VCaP (cell line): ENCODE measurements around the gene DDX10.

Experiments
- H3K27ac ChIP-seq: fragments of 450-650 bp; 2 replicates; pipeline ENCODE4 v1.5.1; 2017
- CTCF ChIP-seq: fragments of 450-650 bp; conservative IDR thresholded peaks from 2 replicates; pipeline ENCODE4 v1.5.1; 2017; ENCODE audit warnings: mild to moderate bottlenecking, moderate library complexity

Gene DDX10

GRCh38 chr11:108933630-108934029 is 268.8 kb downstream of the DDX10 start:
- no peak for TF ChIP-seq CTCF
- H3K27ac ChIP-seq = no peak overlapping the region

- no peak for TF ChIP-seq CTCF
- no peak overlapping the region for H3K27ac ChIP-seq
Measured at GRCh38 chr11:108934289-108934688, 269.4 kb downstream of the DDX10 start.

GRCh38 chr11:108934696-108935095 is 269.8 kb downstream of the DDX10 start:
- no peak overlapping the region for H3K27ac ChIP-seq
- no peak for TF ChIP-seq CTCF

- H3K27ac ChIP-seq = no peak overlapping the region
Measured at GRCh38 chr11:108937746-108938145, 272.9 kb downstream of the DDX10 start.

GRCh38 chr11:108938604-108939003 is 273.7 kb downstream of the DDX10 start:
- no peak overlapping the region for H3K27ac ChIP-seq
- TF ChIP-seq CTCF = no peak

More at GRCh38 chr11:108937746-108938145, 272.9 kb downstream of the DDX10 start:
- TF ChIP-seq CTCF = no peak

- no peak overlapping the region for H3K27ac ChIP-seq
- no peak for TF ChIP-seq CTCF
Measured at GRCh38 chr11:108939135-108939534, 274.3 kb downstream of the DDX10 start.

GRCh38 chr11:108943853-108944252 is 279.0 kb downstream of the DDX10 start:
- TF ChIP-seq CTCF = no peak

More at GRCh38 chr11:108943853-108944252, 279.0 kb downstream of the DDX10 start:
- H3K27ac ChIP-seq = no peak overlapping the region
